Measurements from ENCODE around the gene GABRP. TPM values are rescaled to one million over a fixed set of nuclear protein-coding genes. Genes with fewer than 3 reads are reported as not detected.

GABRP gene
- total and polyA plus RNA-seq, 2 donors from 2014 or later, result 3.4 to 33.1 TPM

GRCh38 chr5:170788626-170789304, 5.2 kb downstream of the GABRP start:
- Histone ChIP-seq H3K9ac (ENCODE audit: low read length in 3 of 3) (no peak overlapping the region), H3K27me3 (ENCODE audit: control insufficient read depth, insufficient read depth, low read length) (no peaks in the 10 kb centered on the region), H3K4me1 (ENCODE audit: control insufficient read depth in 2 of 3, insufficient read depth in 2 of 3, low read depth in 1 of 3, low read length in 3 of 3) (peaks cover 0 to 10% (median 0%) of the 10 kb centered on the region in 3 donors), H3K36me3 (ENCODE audit: control insufficient read depth in 2 of 3, insufficient read depth in 3 of 3, low read length in 3 of 3) (no peaks in the 10 kb centered on the region), H3K4me3 (ENCODE audit: low read length in 3 of 3) (no peak overlapping the region), H3K9me3 (ENCODE audit: control insufficient read depth in 2 of 3, insufficient read depth in 1 of 3, low read length in 3 of 3) (no peaks in the 10 kb centered on the region), H3K27ac (ENCODE audit: low read depth in 2 of 2, low read length in 2 of 2) (peak overlapping the region in 1 of 2 donors; percentile 11)
- no peak for TF ChIP-seq CTCF (IDR thresholded peaks at IDR 0.05; ENCODE audit: borderline replicate concordance, extremely low read depth, insufficient read depth)
- DNase-seq, result no peak
- intact Hi-C loops (cut with DNase I), result no loop called here
- FAIRE-seq, result no peak

GRCh38 chr5:170791325-170791954, 7.9 kb downstream of the GABRP start:
- Histone ChIP-seq H3K4me1 (ENCODE audit: control insufficient read depth in 2 of 3, insufficient read depth in 2 of 3, low read depth in 1 of 3, low read length in 3 of 3) (peaks cover 0 to 10% (median 0%) of the 10 kb centered on the region in 3 donors), H3K36me3 (ENCODE audit: control insufficient read depth in 2 of 3, insufficient read depth in 3 of 3, low read length in 3 of 3) (no peaks in the 10 kb centered on the region), H3K9ac (ENCODE audit: low read length in 3 of 3) (no peak overlapping the region), H3K4me3 (ENCODE audit: low read length in 3 of 3) (no peak overlapping the region), H3K27ac (ENCODE audit: low read depth in 2 of 2, low read length in 2 of 2) (no peak overlapping the region), H3K27me3 (ENCODE audit: control insufficient read depth, insufficient read depth, low read length) (no peaks in the 10 kb centered on the region), H3K9me3 (ENCODE audit: control insufficient read depth in 2 of 3, insufficient read depth in 1 of 3, low read length in 3 of 3) (no peaks in the 10 kb centered on the region)
- intact Hi-C loops (cut with DNase I), result loop anchor here (10.0 kb wide), 1 partner anchor 157 kb away; no protein-coding TSS in a partner anchor
- FAIRE-seq (no peak), DNase-seq (peak in 4 of 5 donors; percentile 77 to 87 (median 84))
- TF ChIP-seq CTCF (IDR thresholded peaks at IDR 0.05; ENCODE audit: borderline replicate concordance, extremely low read depth, insufficient read depth), result peak; percentile 81

GRCh38 chr5:170792878-170793277, 9.4 kb downstream of the GABRP start:
- no peaks in the 10 kb centered on the region for H3K36me3 ChIP-seq (ENCODE audit: control insufficient read depth in 2 of 3, insufficient read depth in 3 of 3, low read length in 3 of 3)
- no peak for DNase-seq
- no peak for FAIRE-seq
- no peak for TF ChIP-seq CTCF (IDR thresholded peaks at IDR 0.05; ENCODE audit: borderline replicate concordance, extremely low read depth, insufficient read depth)
- peaks cover 0 to 7% (median 0%) of the 10 kb centered on the region in 3 donors for H3K4me1 ChIP-seq (ENCODE audit: control insufficient read depth in 2 of 3, insufficient read depth in 2 of 3, low read depth in 1 of 3, low read length in 3 of 3)
- H3K9me3 ChIP-seq (ENCODE audit: control insufficient read depth in 2 of 3, insufficient read depth in 1 of 3, low read length in 3 of 3), result no peaks in the 10 kb centered on the region
- no peak overlapping the region for H3K4me3 ChIP-seq (ENCODE audit: low read length in 3 of 3)
- no peak overlapping the region for H3K27ac ChIP-seq (ENCODE audit: low read depth in 2 of 2, low read length in 2 of 2)
- no peaks in the 10 kb centered on the region for H3K27me3 ChIP-seq (ENCODE audit: control insufficient read depth, insufficient read depth, low read length)
- no peak overlapping the region for H3K9ac ChIP-seq (ENCODE audit: low read length in 3 of 3)
- intact Hi-C loops (cut with DNase I), result loop anchor here (10.0 kb wide), 1 partner anchor 158 kb away; no protein-coding TSS in a partner anchor

Data from kidney (tissue), 14 donors.